HTERT RPE-1 (cell line): Measurements from ENCODE around the gene ESR2.
"Not testable (repeated sequence)": the region's sequence is repeated elsewhere in the genome, so short reads cannot be mapped to it uniquely, and the experiment has no call there.

Experiments used
- in situ Hi-C: fragments of 300-500 bp; cut with MboI; formaldehyde crosslinking; loops from 4 replicates; pipeline ENCODE4 v1.14.3; 2020; ENCODE audit warnings: low sequenced_read_pairs

The ESR2 gene

GRCh38 chr14:64201296-64201695 lies 92.9 kb downstream of the ESR2 start:
- in situ Hi-C loops = no loop called here

- in situ Hi-C loops = no loop called here
Observed at GRCh38 chr14:64200170-64200569, 94.0 kb downstream of the ESR2 start.

GRCh38 chr14:64198486-64198885 lies 95.7 kb downstream of the ESR2 start:
- in situ Hi-C loops = no loop called here

GRCh38 chr14:64197996-64198395 lies 96.2 kb downstream of the ESR2 start:
- in situ Hi-C loops = no loop called here

- in situ Hi-C loops = no loop called here
Observed at GRCh38 chr14:64196814-64197411, 97.3 kb downstream of the ESR2 start.

GRCh38 chr14:64196056-64196455 lies 98.1 kb downstream of the ESR2 start:
- in situ Hi-C loops = no loop called here

- in situ Hi-C loops = no loop called here
Observed at GRCh38 chr14:64195199-64195598, 99.0 kb downstream of the ESR2 start.

GRCh38 chr14:64194404-64194803 lies 99.8 kb downstream of the ESR2 start:
- in situ Hi-C loops = no loop called here

- in situ Hi-C loops = no loop called here
Observed at GRCh38 chr14:64193821-64194220, 100.3 kb downstream of the ESR2 start.

GRCh38 chr14:64191756-64192155 lies 102.4 kb downstream of the ESR2 start:
- in situ Hi-C loops = no loop called here

- in situ Hi-C loops = no loop called here
Observed at GRCh38 chr14:64190974-64191502, 103.1 kb downstream of the ESR2 start.

GRCh38 chr14:64187331-64187730 lies 106.8 kb downstream of the ESR2 start:
- in situ Hi-C loops = no loop called here

- in situ Hi-C loops = no loop called here
Observed at GRCh38 chr14:64186231-64187129, 107.7 kb downstream of the ESR2 start.

- in situ Hi-C loops = no loop called here
Observed at GRCh38 chr14:64185184-64185583, 109.0 kb downstream of the ESR2 start.

- in situ Hi-C loops = no loop called here
Observed at GRCh38 chr14:64184103-64184729, 110.0 kb downstream of the ESR2 start.

- in situ Hi-C loops = not testable (repeated sequence)
Observed at GRCh38 chr14:64182908-64183307, 111.3 kb downstream of the ESR2 start.

GRCh38 chr14:64178814-64179213 lies 115.4 kb downstream of the ESR2 start:
- in situ Hi-C loops = no loop called here

GRCh38 chr14:64176330-64176729 lies 117.8 kb downstream of the ESR2 start:
- in situ Hi-C loops = no loop called here

- in situ Hi-C loops = no loop called here
Observed at GRCh38 chr14:64174922-64175782, 119.0 kb downstream of the ESR2 start.

GRCh38 chr14:64170181-64170580 lies 124.0 kb downstream of the ESR2 start:
- in situ Hi-C loops = no loop called here

GRCh38 chr14:64159588-64159987 lies 134.6 kb downstream of the ESR2 start:
- in situ Hi-C loops = no loop called here
